Ascending aorta (tissue), 2 donors: ENCODE measurements around the gene MEGF11. TPM values are rescaled to one million over a fixed set of nuclear protein-coding genes. Genes with fewer than 3 reads are reported as not detected.

Source experiments
- DNase-seq, 2 donors: peaks; one replicate each; pipeline ENCODE4 v3.0.0-alpha.2; 2019; ENCODE audit warnings: low spot score in 2 of 2
- H3K27ac ChIP-seq, 2 donors: fragments of 200-600 bp; sonication (generic); one replicate each; pipeline ENCODE4 v1.5.1; 2016 to 2017; ENCODE audit warnings: mild to moderate bottlenecking in 1 of 2
- H3K27me3 ChIP-seq: fragments of 200-600 bp; sonication (generic); one replicate; pipeline ENCODE4 v1.5.1; 2017
- H3K36me3 ChIP-seq, 2 donors: fragments of 200-600 bp; sonication (generic); one replicate each; pipeline ENCODE4 v1.5.1; 2016
- H3K4me1 ChIP-seq, 2 donors: fragments of 200-600 bp; sonication (generic); one replicate each; pipeline ENCODE4 v1.5.1; 2016 to 2017; ENCODE audit warnings: mild to moderate bottlenecking in 1 of 2
- H3K4me3 ChIP-seq, 2 donors: fragments of 200-600 bp; sonication (generic); one replicate each; pipeline ENCODE4 v1.5.1; 2016 to 2017; ENCODE audit warnings: mild to moderate bottlenecking in 1 of 2
- H3K9me3 ChIP-seq, 2 donors: fragments of 200-600 bp; sonication (generic); one replicate each; pipeline ENCODE4 v1.5.1; 2016
- CTCF ChIP-seq, 3 experiments: fragments of 200-600 bp in 2 of 3; fragments of 450-650 bp in 1 of 3; sonication (generic) in 2 of 3; IDR thresholded peaks; one replicate each; pipeline ENCODE4 v1.5.1; 2016 to 2019; ENCODE audit warnings: antibody characterized with exemption in 3 of 3, mild to moderate bottlenecking in 1 of 3, moderate library complexity in 1 of 3
- intact Hi-C: fragments of 100-400 bp; cut with DNase I; formaldehyde crosslinking; loops from one replicate; pipeline ENCODE4 v1.15.1; 2023
- total RNA-seq: library from RNA; depleted of rRNA; stranded (reverse); fragments of >200 nt; gene quantifications from one replicate; pipeline ENCODE4 v1.1.0, GENCODE V29; 2016

Gene MEGF11
- total RNA-seq, 1 donor from 2014 or later, result not detected

GRCh38 chr15:66254089-66254950, 770 bp upstream of the MEGF11 start:
- TF ChIP-seq CTCF (IDR thresholded peaks at IDR 0.05), result no peak
- H3K9me3 ChIP-seq, result no peaks in the 10 kb centered on the region
- no peak for DNase-seq
- intact Hi-C loops, result no loop called here
- H3K27me3 ChIP-seq, result peaks cover 5% of the 10 kb centered on the region
- no peak overlapping the region for H3K27ac ChIP-seq
- no peaks in the 10 kb centered on the region for H3K36me3 ChIP-seq
- peak overlapping the region; percentile 54 to 68 for H3K4me3 ChIP-seq
- peaks cover 19 to 20% of the 10 kb centered on the region in 2 donors for H3K4me1 ChIP-seq

- Histone ChIP-seq H3K4me3 (peak overlapping the region; percentile 54 to 68), H3K27me3 (peaks cover 5% of the 10 kb centered on the region), H3K9me3 (no peaks in the 10 kb centered on the region), H3K36me3 (no peaks in the 10 kb centered on the region), H3K27ac (no peak overlapping the region), H3K4me1 (peaks cover 19 to 20% of the 10 kb centered on the region in 2 donors)
- DNase-seq, result no peak
- intact Hi-C loops, result no loop called here
- TF ChIP-seq CTCF (IDR thresholded peaks at IDR 0.05), result no peak
Observed at GRCh38 chr15:66252685-66253417, 699 bp downstream of the MEGF11 start.

GRCh38 chr15:66251790-66252684, 1.5 kb downstream of the MEGF11 start:
- peak in 2 of 3 experiments; percentile 59 to 71 for TF ChIP-seq CTCF (IDR thresholded peaks at IDR 0.05)
- peaks cover 19 to 20% of the 10 kb centered on the region in 2 donors for H3K4me1 ChIP-seq
- no peaks in the 10 kb centered on the region for H3K36me3 ChIP-seq
- peak overlapping the region; percentile 54 to 68 for H3K4me3 ChIP-seq
- peaks cover 5% of the 10 kb centered on the region for H3K27me3 ChIP-seq
- no peaks in the 10 kb centered on the region for H3K9me3 ChIP-seq
- no peak for DNase-seq
- H3K27ac ChIP-seq, result no peak overlapping the region
- intact Hi-C loops, result no loop called here

- H3K4me3 ChIP-seq, result no peak overlapping the region
- H3K27me3 ChIP-seq, result peaks cover 3% of the 10 kb centered on the region
- intact Hi-C loops, result no loop called here
- H3K27ac ChIP-seq, result no peak overlapping the region
- no peaks in the 10 kb centered on the region for H3K9me3 ChIP-seq
- no peak for TF ChIP-seq CTCF (IDR thresholded peaks at IDR 0.05)
- peaks cover 19 to 20% of the 10 kb centered on the region in 2 donors for H3K4me1 ChIP-seq
- no peak for DNase-seq
- H3K36me3 ChIP-seq, result no peaks in the 10 kb centered on the region
Observed at GRCh38 chr15:66251065-66251789, 2.3 kb downstream of the MEGF11 start.
